RCC 7860 (cell line): Measurements from ENCODE around the gene PTPRT.

Source experiments
- DNase-seq: peaks from one replicate; pipeline ENCODE4 v3.0.0-alpha.2; 2015; ENCODE audit warnings: low spot score
- FAIRE-seq: peaks from 2 replicates; lab custom pipeline; 2012; peaks lifted over from hg19 to GRCh38; lab: Jason Lieb, UNC

PTPRT gene

DNA sequence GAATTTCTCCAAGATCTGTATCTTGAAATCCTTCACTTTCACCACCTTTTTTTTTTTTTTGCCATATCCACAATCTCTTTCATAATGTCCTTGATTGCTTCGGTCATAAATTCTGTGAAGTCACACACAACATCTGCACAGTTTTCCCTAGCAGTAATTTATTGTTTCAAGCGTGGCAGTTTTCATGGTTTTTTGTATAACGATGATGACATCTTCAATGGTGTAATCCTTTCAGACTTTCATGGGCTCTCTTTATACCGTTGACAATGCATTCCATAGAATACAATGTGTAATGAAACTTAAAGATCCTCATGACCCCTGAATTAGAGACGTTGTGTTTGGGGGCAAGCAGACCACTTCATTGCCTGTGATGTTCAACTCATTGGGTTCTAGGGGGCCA, 693.1 kb downstream of the PTPRT start:
- DNase-seq (no peak), FAIRE-seq (no peak)

- FAIRE-seq (no peak), DNase-seq (no peak)
These were observed 695.4 kb downstream of the PTPRT start for GRCh38 chr20:42494290-42494689.

- FAIRE-seq, result no peak
- DNase-seq, result no peak
These were observed 696.7 kb downstream of the PTPRT start for GRCh38 chr20:42493001-42493400.

GRCh38 chr20:42492290-42492689, 697.4 kb downstream of the PTPRT start:
- no peak for DNase-seq
- no peak for FAIRE-seq

- no peak for DNase-seq
- no peak for FAIRE-seq
These were observed 704.1 kb downstream of the PTPRT start for GRCh38 chr20:42485556-42485955.

DNA sequence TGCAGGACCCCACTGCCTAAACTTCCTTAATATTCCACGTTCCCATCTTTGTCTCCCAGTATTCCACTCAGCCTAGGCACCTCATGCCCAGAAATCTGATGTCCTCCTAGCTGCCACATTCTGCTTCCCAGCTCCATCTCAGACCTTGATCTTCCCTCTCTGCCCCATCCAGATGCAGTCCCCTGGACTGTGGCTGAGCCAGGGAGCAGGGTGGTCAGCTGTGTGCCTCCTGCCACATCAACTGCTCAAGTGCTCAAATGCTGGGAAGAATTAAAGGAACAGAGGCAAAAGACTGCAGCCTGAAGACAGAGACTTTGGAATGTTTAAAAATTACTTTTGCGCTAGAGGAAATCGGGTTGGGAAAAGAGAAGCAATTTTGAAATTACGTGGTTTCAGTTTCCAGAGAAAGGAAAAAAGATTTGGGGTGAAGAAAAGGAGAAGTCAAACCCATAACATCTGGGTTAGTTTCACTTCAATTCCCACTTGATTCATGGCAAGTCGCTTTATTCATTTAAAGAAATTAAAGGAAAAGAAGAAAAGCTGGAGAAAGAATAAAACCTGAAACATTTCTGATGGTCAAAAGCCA, 704.8 kb downstream of the PTPRT start:
- no peak for DNase-seq
- no peak for FAIRE-seq

DNA sequence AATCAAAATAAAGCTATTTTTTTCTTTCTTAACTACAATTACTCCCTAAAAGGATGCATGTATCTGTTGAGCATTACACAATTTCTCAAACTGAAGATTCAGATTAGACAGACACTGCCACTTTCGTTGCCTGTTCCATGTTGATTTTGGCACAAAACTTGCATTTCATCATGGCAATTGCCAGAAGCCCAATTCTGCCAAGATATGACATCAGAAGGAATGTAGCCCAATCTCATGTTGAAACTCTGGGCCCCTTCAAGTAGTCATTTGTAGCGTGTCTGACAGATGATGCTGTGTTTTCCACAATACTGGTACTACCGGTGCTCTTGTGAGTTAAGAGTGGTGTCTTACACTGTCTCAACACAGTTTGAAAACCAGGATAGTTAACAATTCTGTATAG, 705.4 kb downstream of the PTPRT start:
- FAIRE-seq, result no peak
- DNase-seq, result no peak

DNA sequence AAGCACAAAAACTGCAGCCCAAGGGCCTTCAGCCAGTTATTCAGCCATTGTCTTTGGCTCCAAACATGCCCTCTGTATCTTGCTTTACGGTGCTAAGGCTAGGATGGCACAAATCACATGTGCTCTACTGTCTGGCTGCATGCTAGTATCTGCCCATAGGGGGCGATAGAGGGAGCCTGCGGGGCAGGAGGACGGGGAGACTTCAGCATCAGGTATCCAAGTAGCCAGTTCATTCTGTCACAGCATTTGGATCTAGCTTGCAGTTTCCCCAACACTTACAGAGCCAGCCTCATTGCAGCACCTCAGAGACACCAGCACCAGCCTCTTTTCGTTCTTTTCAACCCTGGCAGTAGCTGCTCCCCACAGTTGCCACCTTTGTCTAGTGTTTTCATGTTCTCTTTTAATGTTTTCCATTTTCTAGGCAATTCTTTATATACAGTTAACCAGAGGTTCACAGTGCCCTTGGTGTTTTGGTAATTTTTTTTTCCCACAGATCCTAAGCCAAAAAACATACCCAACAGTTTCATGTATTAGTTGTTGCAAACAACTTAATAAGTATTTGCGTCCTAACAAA, 705.9 kb downstream of the PTPRT start:
- peak; percentile 17 for DNase-seq
- FAIRE-seq, result no peak

DNA sequence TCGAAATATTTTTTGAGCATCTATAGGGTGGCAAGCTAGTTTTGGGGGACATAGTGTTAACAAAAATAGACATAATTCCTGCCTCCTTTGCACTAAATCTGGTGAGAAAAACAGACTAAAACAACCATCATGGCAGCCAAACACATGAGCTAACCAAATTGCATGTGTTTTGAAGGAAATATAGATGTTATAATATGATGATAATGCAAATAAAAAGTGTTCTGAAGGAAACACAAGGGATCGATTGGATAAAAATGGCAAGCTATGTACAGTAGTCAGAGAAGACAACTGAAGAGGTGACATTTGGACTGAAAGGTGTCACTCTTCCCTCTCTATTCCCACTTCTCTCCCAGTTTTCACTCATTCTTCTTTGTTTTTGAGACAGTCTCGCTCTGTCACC, 706.9 kb downstream of the PTPRT start:
- FAIRE-seq (no peak), DNase-seq (no peak)

DNA sequence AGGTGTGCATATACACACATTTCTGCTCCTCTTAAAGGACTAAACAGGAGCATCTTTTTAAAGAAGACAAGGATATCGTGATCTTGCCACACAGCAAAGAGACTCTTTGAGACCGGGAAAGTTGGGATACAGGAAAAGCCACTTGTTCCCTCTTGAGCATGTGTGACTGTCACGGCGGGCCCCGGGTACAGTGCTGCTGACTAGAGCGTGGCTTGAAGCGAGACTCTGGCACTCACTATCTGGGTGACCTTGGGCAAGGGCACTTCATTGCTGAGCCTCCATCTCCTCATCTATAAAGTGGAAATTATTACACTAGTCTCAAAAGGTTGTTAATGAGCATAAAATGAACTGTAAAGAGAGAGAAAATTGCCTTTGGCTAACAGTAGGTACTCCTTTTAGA, 713.9 kb downstream of the PTPRT start:
- DNase-seq, result no peak
- FAIRE-seq, result no peak

- DNase-seq (no peak), FAIRE-seq (no peak)
These were observed 715.1 kb downstream of the PTPRT start for GRCh38 chr20:42474646-42475045.

GRCh38 chr20:42472198-42472597, 717.5 kb downstream of the PTPRT start:
- DNase-seq, result no peak
- no peak for FAIRE-seq

DNA sequence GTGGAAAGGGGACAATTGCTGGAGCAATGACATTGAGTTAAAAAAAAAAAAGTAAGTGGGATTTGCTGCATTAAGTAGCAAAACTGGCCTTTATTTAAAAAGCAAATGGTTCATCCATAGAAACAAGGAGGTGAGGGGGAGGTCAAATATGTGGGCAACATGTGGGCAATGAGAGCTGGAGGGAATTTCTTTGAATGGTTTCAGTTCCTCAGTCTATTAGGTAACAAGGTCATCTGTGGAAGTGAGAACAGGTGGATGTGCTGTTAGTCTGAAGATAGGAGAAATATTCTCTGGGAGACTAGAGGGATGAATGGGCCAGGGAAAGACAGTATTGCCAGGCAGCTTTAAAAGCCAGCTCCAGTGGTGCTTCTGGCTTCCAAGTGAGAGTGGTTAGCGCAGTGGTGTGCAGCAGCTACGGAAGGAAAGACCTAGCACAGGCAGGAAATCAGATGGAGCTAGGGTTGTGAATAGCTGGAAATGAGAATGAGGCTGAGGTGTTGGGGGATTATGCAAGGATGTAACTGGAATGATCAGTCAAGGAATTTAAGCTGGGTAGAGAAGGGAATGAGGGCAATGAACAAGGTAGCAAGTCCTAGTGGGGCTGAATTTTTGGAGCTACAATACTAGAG, 727.6 kb downstream of the PTPRT start:
- DNase-seq, result no peak
- FAIRE-seq, result no peak

GRCh38 chr20:42461291-42461690, 728.4 kb downstream of the PTPRT start:
- no peak for DNase-seq
- no peak for FAIRE-seq

DNA sequence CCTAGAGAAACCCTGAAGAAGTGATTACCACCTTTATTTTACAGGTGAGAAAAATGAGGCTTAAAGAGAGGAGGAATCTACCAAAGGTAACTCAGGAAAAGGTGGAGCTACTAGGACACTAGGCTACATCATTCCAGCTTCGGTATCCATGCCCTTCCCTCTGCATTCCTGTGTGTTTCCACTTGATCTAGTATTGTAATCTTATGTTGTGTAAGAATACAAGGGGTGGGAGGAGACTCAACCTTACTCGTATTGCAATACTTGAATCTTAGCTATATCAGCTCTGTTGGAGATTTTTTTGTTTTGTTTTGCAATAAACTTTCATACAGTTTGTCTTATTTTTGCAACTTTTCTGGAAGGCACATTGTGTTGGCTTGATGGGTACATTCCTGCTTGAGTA, 742.4 kb downstream of the PTPRT start:
- no peak for FAIRE-seq
- DNase-seq, result no peak

DNA sequence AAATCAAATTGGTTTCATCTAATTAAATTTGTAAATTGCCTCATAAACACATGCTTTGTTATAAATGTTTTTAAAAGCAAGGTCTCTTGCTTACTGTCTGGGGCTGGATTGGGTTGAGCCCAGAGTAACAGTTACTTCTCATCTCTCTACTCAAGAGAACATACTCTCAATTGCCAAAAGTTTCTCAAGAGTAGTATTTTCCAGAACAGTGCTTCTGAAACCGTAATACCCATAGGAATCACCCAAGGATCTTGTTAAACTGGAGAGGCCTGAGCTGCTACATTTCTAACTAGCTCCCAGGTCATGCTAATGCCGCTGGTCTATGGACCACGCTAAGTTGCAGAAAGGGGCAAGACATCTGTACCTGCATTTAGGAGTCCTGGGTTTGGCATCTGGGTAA, 744.9 kb downstream of the PTPRT start:
- no peak for DNase-seq
- FAIRE-seq, result no peak

- FAIRE-seq, result no peak
These were observed 746.5 kb downstream of the PTPRT start for GRCh38 chr20:42443200-42443599.

DNA sequence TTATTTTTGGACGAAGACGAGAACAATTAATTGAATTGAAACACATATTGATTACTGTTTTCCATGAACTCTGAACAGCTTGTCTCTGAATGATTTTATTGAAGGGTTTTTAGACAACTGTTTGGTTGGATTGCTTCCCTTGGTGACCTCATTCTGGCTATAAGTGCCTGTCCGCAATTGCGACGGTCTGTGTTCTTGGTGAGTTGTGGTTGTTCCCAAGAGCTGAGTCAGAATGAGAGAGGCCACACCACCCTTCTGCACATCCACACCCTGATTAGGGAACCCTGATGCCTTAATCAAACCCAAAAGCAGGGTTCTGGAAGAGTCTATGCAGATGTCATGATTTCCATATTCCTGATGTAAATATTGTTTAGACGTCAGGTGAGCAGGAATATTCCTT, 747.0 kb downstream of the PTPRT start:
- DNase-seq (no peak), FAIRE-seq (no peak)

More at GRCh38 chr20:42443200-42443599, 746.5 kb downstream of the PTPRT start:
- no peak for DNase-seq

DNA sequence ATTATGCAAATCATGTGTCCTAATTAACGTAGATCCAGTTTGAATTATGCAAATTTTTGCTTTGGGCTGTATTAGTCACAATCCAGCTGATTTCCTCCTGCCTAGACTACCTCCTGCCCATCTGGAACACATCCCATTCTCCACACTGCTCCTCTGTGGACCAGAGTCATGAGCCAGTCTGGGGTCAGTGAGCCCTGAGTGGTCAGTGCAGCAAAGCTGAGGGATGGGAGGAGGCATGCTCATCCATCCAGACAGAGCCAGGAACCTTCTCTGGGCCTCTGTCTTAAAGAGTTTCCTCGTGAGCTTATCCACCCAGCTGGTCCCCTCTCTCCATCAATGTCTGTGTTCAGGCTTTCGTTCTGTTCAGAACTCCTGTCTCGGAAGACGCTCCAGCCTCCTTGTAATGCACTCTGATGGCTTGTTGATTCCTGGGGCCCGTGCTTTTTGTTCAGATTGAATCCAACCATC, 747.8 kb downstream of the PTPRT start:
- DNase-seq (no peak), FAIRE-seq (no peak)

GRCh38 chr20:42441196-42441863, 748.4 kb downstream of the PTPRT start:
- DNase-seq, result no peak
- FAIRE-seq, result no peak

DNA sequence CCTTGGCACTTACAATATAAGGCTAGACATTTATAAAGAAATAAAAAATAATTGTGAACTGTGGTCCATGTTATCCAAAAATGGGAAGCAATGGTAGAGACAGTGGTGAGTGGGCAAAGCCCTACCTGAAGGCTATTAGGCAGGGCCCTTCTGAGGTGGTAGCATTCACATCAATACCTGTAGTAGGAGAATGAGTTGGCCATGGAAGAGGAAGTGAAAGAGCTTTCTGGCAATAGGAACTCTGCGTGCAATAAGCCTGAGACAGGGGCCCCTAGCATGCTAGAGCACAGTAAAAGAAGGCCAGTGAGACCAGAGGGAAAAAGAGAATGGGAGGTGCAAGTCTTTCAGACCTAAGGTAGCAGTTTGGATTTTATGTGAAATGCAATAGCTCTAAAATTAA, 754.5 kb downstream of the PTPRT start:
- FAIRE-seq (no peak), DNase-seq (no peak)
